T-helper 1 cell treated with Interleukin-12 subunit alpha and Interleukin-12 subunit beta and Interleukin-4 antibody, amounts not matched to agents 30 μg/mL and 1 μg/mL, for 36 hours (primary cell): ENCODE measurements around the gene MAPT.
"Not testable (repeated sequence)": the region's sequence is repeated elsewhere in the genome, so short reads cannot be mapped to it uniquely, and the experiment has no call there.

Experiments used
- H3K27ac Mint-ChIP-seq: one replicate; pipeline ENCODE4 v1.8.0; 2021; ENCODE audit warnings: mild to moderate bottlenecking, mixed read lengths
- H3K27me3 Mint-ChIP-seq: one replicate; pipeline ENCODE4 v1.8.0; 2021; ENCODE audit warnings: low read depth, mixed read lengths
- H3K36me3 Mint-ChIP-seq: one replicate; pipeline ENCODE4 v1.8.0; 2021; ENCODE audit warnings: low read depth, mixed read lengths
- H3K4me1 Mint-ChIP-seq: one replicate; pipeline ENCODE4 v1.8.0; 2021; ENCODE audit warnings: low read depth, mixed read lengths
- H3K4me3 Mint-ChIP-seq: one replicate; pipeline ENCODE4 v1.8.0; 2021; ENCODE audit warnings: mild to moderate bottlenecking, moderate library complexity, mixed read lengths
- H3K9me3 Mint-ChIP-seq: one replicate; pipeline ENCODE4 v1.8.0; 2021; ENCODE audit warnings: mixed read lengths

MAPT gene

GRCh38 chr17:45902892-45903346 is 8.6 kb downstream of the MAPT start:
- Mint-ChIP-seq H3K27me3 (peaks cover 42% of the 10 kb centered on the region), H3K4me1 (peaks cover 5% of the 10 kb centered on the region), H3K36me3 (no peaks in the 10 kb centered on the region), H3K27ac (no peak overlapping the region), H3K9me3 (no peaks in the 10 kb centered on the region), H3K4me3 (no peak overlapping the region)

- H3K27ac Mint-ChIP-seq = no peak overlapping the region
- no peaks in the 10 kb centered on the region for H3K9me3 Mint-ChIP-seq
- no peaks in the 10 kb centered on the region for H3K36me3 Mint-ChIP-seq
- H3K4me1 Mint-ChIP-seq = peaks cover 5% of the 10 kb centered on the region
- no peak overlapping the region for H3K4me3 Mint-ChIP-seq
- H3K27me3 Mint-ChIP-seq = peaks cover 23% of the 10 kb centered on the region
These were observed 10.5 kb downstream of the MAPT start for GRCh38 chr17:45904866-45905265.

GRCh38 chr17:45905814-45906213 is 11.5 kb downstream of the MAPT start:
- peaks cover 5% of the 10 kb centered on the region for H3K4me1 Mint-ChIP-seq
- H3K36me3 Mint-ChIP-seq = no peaks in the 10 kb centered on the region
- no peaks in the 10 kb centered on the region for H3K9me3 Mint-ChIP-seq
- H3K27me3 Mint-ChIP-seq = peaks cover 23% of the 10 kb centered on the region
- H3K27ac Mint-ChIP-seq = no peak overlapping the region
- H3K4me3 Mint-ChIP-seq = no peak overlapping the region

- Mint-ChIP-seq H3K4me1 (peaks cover 5% of the 10 kb centered on the region), H3K9me3 (no peaks in the 10 kb centered on the region)
These were observed 11.9 kb downstream of the MAPT start for GRCh38 chr17:45906237-45906636.

GRCh38 chr17:45906927-45907622 is 12.7 kb downstream of the MAPT start:
- Mint-ChIP-seq H3K27me3 (peaks cover 18% of the 10 kb centered on the region), H3K4me3 (no peak overlapping the region), H3K36me3 (no peaks in the 10 kb centered on the region), H3K27ac (no peak overlapping the region), H3K4me1 (peaks cover 5% of the 10 kb centered on the region), H3K9me3 (peaks cover 2% of the 10 kb centered on the region)

More at GRCh38 chr17:45906237-45906636, 11.9 kb downstream of the MAPT start:
- H3K27me3 Mint-ChIP-seq = peaks cover 20% of the 10 kb centered on the region
- H3K36me3 Mint-ChIP-seq = no peaks in the 10 kb centered on the region
- no peak overlapping the region for H3K27ac Mint-ChIP-seq
- H3K4me3 Mint-ChIP-seq = no peak overlapping the region

GRCh38 chr17:45907750-45908395 is 13.5 kb downstream of the MAPT start:
- H3K4me1 Mint-ChIP-seq = peaks cover 5% of the 10 kb centered on the region
- no peak overlapping the region for H3K27ac Mint-ChIP-seq
- no peak overlapping the region for H3K4me3 Mint-ChIP-seq
- no peaks in the 10 kb centered on the region for H3K36me3 Mint-ChIP-seq
- H3K27me3 Mint-ChIP-seq = peaks cover 11% of the 10 kb centered on the region
- peaks cover 5% of the 10 kb centered on the region for H3K9me3 Mint-ChIP-seq

- no peak overlapping the region for H3K27ac Mint-ChIP-seq
- H3K4me3 Mint-ChIP-seq = no peak overlapping the region
These were observed 14.1 kb downstream of the MAPT start for GRCh38 chr17:45908460-45908859.

GRCh38 chr17:45908935-45909334 is 14.6 kb downstream of the MAPT start:
- peaks cover 5% of the 10 kb centered on the region for H3K9me3 Mint-ChIP-seq
- H3K4me3 Mint-ChIP-seq = no peak overlapping the region
- peaks cover 5% of the 10 kb centered on the region for H3K4me1 Mint-ChIP-seq
- no peaks in the 10 kb centered on the region for H3K36me3 Mint-ChIP-seq
- H3K27ac Mint-ChIP-seq = no peak overlapping the region
- H3K27me3 Mint-ChIP-seq = peaks cover 15% of the 10 kb centered on the region

More at GRCh38 chr17:45908460-45908859, 14.1 kb downstream of the MAPT start:
- Mint-ChIP-seq H3K27me3 (peaks cover 15% of the 10 kb centered on the region), H3K36me3 (no peaks in the 10 kb centered on the region), H3K9me3 (peaks cover 5% of the 10 kb centered on the region), H3K4me1 (peaks cover 5% of the 10 kb centered on the region)

GRCh38 chr17:45910667-45911066 is 16.3 kb downstream of the MAPT start:
- H3K36me3 Mint-ChIP-seq = no peaks in the 10 kb centered on the region
- peaks cover 15% of the 10 kb centered on the region for H3K27me3 Mint-ChIP-seq
- H3K9me3 Mint-ChIP-seq = peaks cover 5% of the 10 kb centered on the region
- H3K27ac Mint-ChIP-seq = no peak overlapping the region
- no peak overlapping the region for H3K4me3 Mint-ChIP-seq
- peaks cover 5% of the 10 kb centered on the region for H3K4me1 Mint-ChIP-seq

- H3K36me3 Mint-ChIP-seq = no peaks in the 10 kb centered on the region
- H3K4me3 Mint-ChIP-seq = no peak overlapping the region
- peaks cover 12% of the 10 kb centered on the region for H3K27me3 Mint-ChIP-seq
- peaks cover 3% of the 10 kb centered on the region for H3K4me1 Mint-ChIP-seq
- peaks cover 5% of the 10 kb centered on the region for H3K9me3 Mint-ChIP-seq
- H3K27ac Mint-ChIP-seq = no peak overlapping the region
These were observed 18.0 kb downstream of the MAPT start for GRCh38 chr17:45912319-45912718.

- not testable (repeated sequence) for H3K36me3 Mint-ChIP-seq, H3K4me1 Mint-ChIP-seq, H3K4me3 Mint-ChIP-seq, H3K27me3 Mint-ChIP-seq, H3K9me3 Mint-ChIP-seq, H3K27ac Mint-ChIP-seq
These were observed 18.7 kb downstream of the MAPT start for GRCh38 chr17:45913030-45913429.

- H3K9me3 Mint-ChIP-seq = peaks cover 5% of the 10 kb centered on the region
- H3K4me1 Mint-ChIP-seq = no peaks in the 10 kb centered on the region
- H3K36me3 Mint-ChIP-seq = no peaks in the 10 kb centered on the region
- peaks cover 9% of the 10 kb centered on the region for H3K27me3 Mint-ChIP-seq
- H3K4me3 Mint-ChIP-seq = no peak overlapping the region
- no peak overlapping the region for H3K27ac Mint-ChIP-seq
These were observed 19.8 kb downstream of the MAPT start for GRCh38 chr17:45914047-45914717.

GRCh38 chr17:45915263-45915662 is 20.9 kb downstream of the MAPT start:
- H3K4me1 Mint-ChIP-seq = no peaks in the 10 kb centered on the region
- H3K9me3 Mint-ChIP-seq = peaks cover 5% of the 10 kb centered on the region
- no peak overlapping the region for H3K27ac Mint-ChIP-seq
- peaks cover 9% of the 10 kb centered on the region for H3K27me3 Mint-ChIP-seq
- H3K4me3 Mint-ChIP-seq = no peak overlapping the region
- H3K36me3 Mint-ChIP-seq = no peaks in the 10 kb centered on the region

- Mint-ChIP-seq H3K9me3 (peaks cover 3% of the 10 kb centered on the region), H3K4me1 (no peaks in the 10 kb centered on the region), H3K36me3 (no peaks in the 10 kb centered on the region), H3K27ac (no peak overlapping the region), H3K27me3 (peaks cover 9% of the 10 kb centered on the region), H3K4me3 (no peak overlapping the region)
These were observed 22.7 kb downstream of the MAPT start for GRCh38 chr17:45917081-45917480.

GRCh38 chr17:45918241-45918745 is 23.9 kb downstream of the MAPT start:
- no peaks in the 10 kb centered on the region for H3K36me3 Mint-ChIP-seq
- H3K27ac Mint-ChIP-seq = no peak overlapping the region
- H3K4me3 Mint-ChIP-seq = no peak overlapping the region

More at GRCh38 chr17:45918241-45918745, 23.9 kb downstream of the MAPT start:
- Mint-ChIP-seq H3K27me3 (peaks cover 5% of the 10 kb centered on the region), H3K9me3 (no peaks in the 10 kb centered on the region), H3K4me1 (no peaks in the 10 kb centered on the region)
